NCI-H510A treated with DMSO at 0.1 percent for 48 hours (cell line): ENCODE results near the gene SYK.

Experiments
- DNase-seq: peaks from one replicate; lab custom pipeline; 2025; lab: John Stamatoyannopoulos, UW

The SYK gene

GRCh38 chr9:90851444-90851843, 49.8 kb downstream of the SYK start:
- DNase-seq: no peak

- DNase-seq: no peak
Measured at GRCh38 chr9:90853945-90854344, 52.3 kb downstream of the SYK start.

GRCh38 chr9:90854637-90855175, 53.1 kb downstream of the SYK start:
- DNase-seq: peak; percentile 44

GRCh38 chr9:90855208-90855902, 53.7 kb downstream of the SYK start:
- DNase-seq: peak; percentile 44

- DNase-seq: no peak
Measured at GRCh38 chr9:90857091-90857490, 55.5 kb downstream of the SYK start.

GRCh38 chr9:90857855-90858254, 56.2 kb downstream of the SYK start:
- DNase-seq: no peak

GRCh38 chr9:90858457-90858901, 56.9 kb downstream of the SYK start:
- DNase-seq: no peak

- no peak for DNase-seq
Measured at GRCh38 chr9:90860382-90860781, 58.8 kb downstream of the SYK start.

- no peak for DNase-seq
Measured at GRCh38 chr9:90860826-90861225, 59.2 kb downstream of the SYK start.

- DNase-seq: no peak
Measured at GRCh38 chr9:90861380-90861779, 59.8 kb downstream of the SYK start.

- DNase-seq: no peak
Measured at GRCh38 chr9:90861826-90862740, 60.5 kb downstream of the SYK start.

GRCh38 chr9:90864779-90865178, 63.2 kb downstream of the SYK start:
- DNase-seq: no peak

GRCh38 chr9:90867101-90867500, 65.5 kb downstream of the SYK start:
- DNase-seq: no peak

- no peak for DNase-seq
Measured at GRCh38 chr9:90868555-90868954, 66.9 kb downstream of the SYK start.

GRCh38 chr9:90869361-90869760, 67.7 kb downstream of the SYK start:
- DNase-seq: no peak

GRCh38 chr9:90870621-90871326, 69.2 kb downstream of the SYK start:
- peak; percentile 84 for DNase-seq

GRCh38 chr9:90871327-90871935, 69.8 kb downstream of the SYK start:
- no peak for DNase-seq

GRCh38 chr9:90872835-90873294, 71.2 kb downstream of the SYK start:
- DNase-seq: peak; percentile 93

- no peak for DNase-seq
Measured at GRCh38 chr9:90873422-90873821, 71.8 kb downstream of the SYK start.

GRCh38 chr9:90874194-90874593, 72.6 kb downstream of the SYK start:
- DNase-seq: no peak

GRCh38 chr9:90878562-90878961, 76.9 kb downstream of the SYK start:
- DNase-seq: peak; percentile 87

GRCh38 chr9:90880066-90880465, 78.4 kb downstream of the SYK start:
- no peak for DNase-seq
